PC-3 (cell line): ENCODE results near the gene DST. TPM values are rescaled to one million over a fixed set of nuclear protein-coding genes. Genes with fewer than 3 reads are reported as not detected.

Source experiments
- ATAC-seq: fragments of 200-7000 bp; cut with Tn5 transposase; 2 replicates; pipeline ENCODE4 v1.9.1; 2020; ENCODE audit warnings: mild to moderate bottlenecking, moderate library complexity
- BruUV-seq: library from RNA; stranded (reverse); fragments of 400-500 nt; replicated peaks from 2 replicates; lab custom pipeline; 2021; lab: Mats Ljungman, UMichigan
- CTCF ChIA-PET: fragments of 300-600 bp; sonication (Branson Sonifier 250); formaldehyde crosslinking; loops from one replicate; lab custom pipeline; 2022; ENCODE audit warnings: antibody characterized with exemption; lab: Charles Lee
- POLR2A ChIA-PET: fragments of 300-600 bp; sonication (Branson Sonifier 250); formaldehyde crosslinking; loops from one replicate; lab custom pipeline; 2022; ENCODE audit warnings: antibody characterized with exemption; ENCODE audit not compliant: unreplicated experiment; lab: Charles Lee
- DNase-seq: peaks from one replicate; pipeline ENCODE4 v3.0.0-alpha.2; 2015
- H2AFZ ChIP-seq: fragments of 300-600 bp; sonication (generic); 2 replicates; pipeline ENCODE4 v1.6.0; 2016; ENCODE audit warnings: antibody characterized with exemption, low read length
- H3F3A ChIP-seq: fragments of 300-600 bp; sonication (generic); one replicate; pipeline ENCODE4 v1.6.0; 2017; ENCODE audit warnings: antibody characterized with exemption, low read length, control low read depth, mild to moderate bottlenecking; ENCODE audit not compliant: unreplicated experiment
- H3K27ac ChIP-seq: fragments of 300-600 bp; sonication (generic); 2 replicates; pipeline ENCODE4 v1.5.1; 2016; ENCODE audit warnings: mild to moderate bottlenecking, low read length
- H3K27me3 ChIP-seq: fragments of 300-600 bp; sonication (generic); 2 replicates; pipeline ENCODE4 v1.6.1; 2016; ENCODE audit warnings: low read length, mixed read lengths
- H3K36me3 ChIP-seq: fragments of 300-600 bp; sonication (generic); 2 replicates; pipeline ENCODE4 v1.6.1; 2016; ENCODE audit warnings: low read depth, mixed run types, low read length, mixed read lengths
- H3K4me1 ChIP-seq: fragments of 300-600 bp; sonication (generic); 2 replicates; pipeline ENCODE4 v1.5.1; 2016; ENCODE audit warnings: low read length; ENCODE audit not compliant: insufficient read depth
- H3K4me2 ChIP-seq: fragments of 300-600 bp; sonication (generic); 2 replicates; pipeline ENCODE4 v1.6.0; 2016; ENCODE audit warnings: low read length
- H3K4me3 ChIP-seq: fragments of 300-600 bp; sonication (generic); 2 replicates; pipeline ENCODE4 v1.5.1; 2016; ENCODE audit warnings: mild to moderate bottlenecking, low read length, mixed read lengths
- H3K79me2 ChIP-seq: fragments of 300-600 bp; sonication (generic); 2 replicates; pipeline ENCODE4 v1.6.1; 2017; ENCODE audit warnings: low read length, mixed read lengths
- H3K9ac ChIP-seq: fragments of 300-600 bp; sonication (generic); 2 replicates; pipeline ENCODE4 v1.6.0; 2016; ENCODE audit warnings: mild to moderate bottlenecking, low read length
- H3K9me2 ChIP-seq: fragments of 300-600 bp; sonication (generic); replicated peaks from 2 replicates; pipeline ENCODE4 v1.6.1; 2016; ENCODE audit warnings: mixed run types, low read length, mixed read lengths
- H3K9me3 ChIP-seq: fragments of 300-600 bp; sonication (generic); 2 replicates; pipeline ENCODE4 v1.6.1; 2016; ENCODE audit warnings: low read length, mixed read lengths
- H4K20me1 ChIP-seq: fragments of 300-600 bp; sonication (generic); 2 replicates; pipeline ENCODE4 v1.6.1; 2016; ENCODE audit warnings: low read length, mixed read lengths
- CTCF ChIP-seq: fragments of 300-600 bp; sonication (generic); conservative IDR thresholded peaks from 2 replicates; pipeline ENCODE4 v1.5.1; 2017; ENCODE audit warnings: antibody characterized with exemption, low read depth, mild to moderate bottlenecking, low read length
- EZH2 ChIP-seq: fragments of 300-600 bp; sonication (generic); IDR thresholded peaks from one replicate; pipeline ENCODE4 v1.6.1; 2017; ENCODE audit warnings: antibody characterized with exemption, mild to moderate bottlenecking, low read length; ENCODE audit not compliant: unreplicated experiment
- EZH2phosphoT487 ChIP-seq: fragments of 300-600 bp; sonication (generic); IDR thresholded peaks from 2 replicates; pipeline ENCODE4 v1.6.1; 2018; ENCODE audit warnings: mild to moderate bottlenecking, antibody characterized with exemption, low read length, borderline replicate concordance
- intact Hi-C: fragments of 100-400 bp; cut with micrococcal nuclease; formaldehyde crosslinking; loops from 2 replicates; pipeline ENCODE4 v1.9.0; 2023
- total RNA-seq: library from RNA; depleted of rRNA; stranded (reverse); fragments of >200 nt; gene quantifications from 2 replicates; pipeline ENCODE4 v1.2.3, GENCODE V29; 2014

The DST gene
- total RNA-seq, 1 experiment from 2014 or later, result 81.5 TPM

- Histone ChIP-seq H3K4me3 (no peak overlapping the region), H4K20me1 (0 out of 2 replicates have a peak, but pooled peaks cover 3% of the 10 kb centered on the region), H3K9me3 (no peaks in the 10 kb centered on the region), H3K4me1 (peaks cover 12% of the 10 kb centered on the region; the same call in 1 of the 2 replicates), H3F3A (no peaks in the 10 kb centered on the region), H3K4me2 (no peak overlapping the region), H3K79me2 (peaks cover 14% of the 10 kb centered on the region; the same call in 1 of the 2 replicates), H3K9ac (no peak overlapping the region), H3K36me3 (peaks cover 9% of the 10 kb centered on the region; the same call in 1 of the 2 replicates), H3K27ac (no peak overlapping the region), H2AFZ (no peak overlapping the region), H3K9me2 (no peaks in the 10 kb centered on the region), H3K27me3 (no peaks in the 10 kb centered on the region)
- BruUV-seq, result no TSS peak
- ATAC-seq (no peak), DNase-seq (no peak)
- intact Hi-C loops, result no loop called here
- CTCF ChIA-PET, result no interaction called here
- POLR2A ChIA-PET, result no interaction called here
- TF ChIP-seq CTCF (no peak), EZH2phosphoT487 (no peak), EZH2 (no peak)
Measured at GRCh38 chr6:56550301-56550700, 92.4 kb downstream of the DST start.

GRCh38 chr6:56549014-56549413 lies 93.7 kb downstream of the DST start:
- ChIA-PET CTCF (interaction anchor here (0.6 to 1.8 kb wide), 5 partner anchors 11 to 179 kb away, joined by 3 to 24 read pairs (median 3); no protein-coding TSS in a partner anchor), POLR2A (no interaction called here)
- Histone ChIP-seq H3K27ac (no peak overlapping the region), H3K9me2 (no peaks in the 10 kb centered on the region), H3K36me3 (0 out of 2 replicates have a peak, but pooled peaks cover 3% of the 10 kb centered on the region), H3F3A (no peaks in the 10 kb centered on the region), H3K4me2 (peak overlapping the region; percentile 56), H2AFZ (no peak overlapping the region), H4K20me1 (0 out of 2 replicates have a peak, but pooled peaks cover 3% of the 10 kb centered on the region), H3K9me3 (no peaks in the 10 kb centered on the region), H3K4me1 (peaks cover 12% of the 10 kb centered on the region; the same call in 1 of the 2 replicates), H3K27me3 (no peaks in the 10 kb centered on the region), H3K79me2 (peaks cover 21% of the 10 kb centered on the region; the same call in 1 of the 2 replicates), H3K9ac (no peak overlapping the region), H3K4me3 (no peak overlapping the region)
- intact Hi-C loops, result loop anchor here (1.0 kb wide), 1 partner anchor 179 kb away; no protein-coding TSS in a partner anchor
- no peak for TF ChIP-seq EZH2
- TF ChIP-seq CTCF, result peak; percentile 79
- no peak for TF ChIP-seq EZH2phosphoT487
- ATAC-seq (peak; percentile 81), DNase-seq (peak; percentile 60)
- no TSS peak for BruUV-seq

GRCh38 chr6:56547687-56548086 lies 95.0 kb downstream of the DST start:
- ChIA-PET POLR2A (no interaction called here), CTCF (interaction anchor here (1.8 kb wide), 1 partner anchor 45 kb away, joined by 7 read pairs; no protein-coding TSS in a partner anchor)
- Histone ChIP-seq H3K79me2 (peaks cover 25% of the 10 kb centered on the region; the same call in 1 of the 2 replicates), H3K9ac (no peak overlapping the region), H3K27ac (no peak overlapping the region), H3K27me3 (no peaks in the 10 kb centered on the region), H3F3A (no peaks in the 10 kb centered on the region), H3K4me2 (no peak overlapping the region), H3K4me1 (peaks cover 19% of the 10 kb centered on the region), H3K9me3 (no peaks in the 10 kb centered on the region), H3K36me3 (no peaks in the 10 kb centered on the region), H2AFZ (no peak overlapping the region), H3K9me2 (no peaks in the 10 kb centered on the region), H4K20me1 (0 out of 2 replicates have a peak, but pooled peaks cover 3% of the 10 kb centered on the region), H3K4me3 (no peak overlapping the region)
- no peak for DNase-seq
- no TSS peak for BruUV-seq
- TF ChIP-seq CTCF, result no peak
- TF ChIP-seq EZH2phosphoT487, result no peak
- no peak for TF ChIP-seq EZH2
- no peak for ATAC-seq
- intact Hi-C loops, result no loop called here
